Neural crest cell (in vitro differentiated cells): Measurements from ENCODE around the gene CNTN4. TPM values are rescaled to one million over a fixed set of nuclear protein-coding genes. Genes with fewer than 3 reads are reported as not detected.

Experiments
- DNase-seq: peaks from one replicate; pipeline ENCODE4 v3.0.0; 2021; ENCODE audit warnings: low read depth, mixed read lengths, low spot score
- H3K27ac Mint-ChIP-seq: one replicate; pipeline ENCODE4 v1.8.0; 2021; ENCODE audit warnings: mild to moderate bottlenecking, mixed read lengths; ENCODE audit not compliant: unreplicated experiment
- H3K27me3 Mint-ChIP-seq: 2 replicates; pipeline ENCODE4 v1.8.0; 2021; ENCODE audit warnings: low read depth, mild to moderate bottlenecking, mixed read lengths
- H3K36me3 Mint-ChIP-seq: 2 replicates; pipeline ENCODE4 v1.8.0; 2021; ENCODE audit warnings: low read depth, mild to moderate bottlenecking, mixed read lengths
- H3K4me1 Mint-ChIP-seq: 2 replicates; pipeline ENCODE4 v1.8.0; 2021; ENCODE audit warnings: mixed read lengths
- H3K4me3 Mint-ChIP-seq: one replicate; pipeline ENCODE4 v1.8.0; 2021; ENCODE audit warnings: mild to moderate bottlenecking, mixed read lengths
- H3K9me3 Mint-ChIP-seq: 2 replicates; pipeline ENCODE4 v1.8.0; 2021; ENCODE audit warnings: mixed read lengths
- total RNA-seq: library from RNA; stranded (reverse); gene quantifications from 2 replicates; pipeline ENCODE4 v1.2.1, GENCODE V29; 2021
- TF ChIP-seq, protein P1 (sequence below): fragments of 200-600 bp; sonication (generic); conservative IDR thresholded peaks from 2 replicates; pipeline ENCODE4 v1.5.0; 2021; ENCODE audit warnings: antibody characterized with exemption, mild to moderate bottlenecking

CNTN4 gene
- total RNA-seq, 1 donor from 2014 or later: 2.9 TPM

- no peaks in the 10 kb centered on the region for H3K9me3 Mint-ChIP-seq
- DNase-seq: no peak
- H3K36me3 Mint-ChIP-seq: no peaks in the 10 kb centered on the region
- H3K27me3 Mint-ChIP-seq: no peaks in the 10 kb centered on the region
- H3K4me3 Mint-ChIP-seq: no peak overlapping the region
- H3K27ac Mint-ChIP-seq: no peak overlapping the region
- peaks cover 13% of the 10 kb centered on the region for H3K4me1 Mint-ChIP-seq
- TF ChIP-seq, protein P1, sequence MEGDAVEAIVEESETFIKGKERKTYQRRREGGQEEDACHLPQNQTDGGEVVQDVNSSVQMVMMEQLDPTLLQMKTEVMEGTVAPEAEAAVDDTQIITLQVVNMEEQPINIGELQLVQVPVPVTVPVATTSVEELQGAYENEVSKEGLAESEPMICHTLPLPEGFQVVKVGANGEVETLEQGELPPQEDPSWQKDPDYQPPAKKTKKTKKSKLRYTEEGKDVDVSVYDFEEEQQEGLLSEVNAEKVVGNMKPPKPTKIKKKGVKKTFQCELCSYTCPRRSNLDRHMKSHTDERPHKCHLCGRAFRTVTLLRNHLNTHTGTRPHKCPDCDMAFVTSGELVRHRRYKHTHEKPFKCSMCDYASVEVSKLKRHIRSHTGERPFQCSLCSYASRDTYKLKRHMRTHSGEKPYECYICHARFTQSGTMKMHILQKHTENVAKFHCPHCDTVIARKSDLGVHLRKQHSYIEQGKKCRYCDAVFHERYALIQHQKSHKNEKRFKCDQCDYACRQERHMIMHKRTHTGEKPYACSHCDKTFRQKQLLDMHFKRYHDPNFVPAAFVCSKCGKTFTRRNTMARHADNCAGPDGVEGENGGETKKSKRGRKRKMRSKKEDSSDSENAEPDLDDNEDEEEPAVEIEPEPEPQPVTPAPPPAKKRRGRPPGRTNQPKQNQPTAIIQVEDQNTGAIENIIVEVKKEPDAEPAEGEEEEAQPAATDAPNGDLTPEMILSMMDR: no peak
Observed at GRCh38 chr3:2153053-2153452, 54.4 kb downstream of the CNTN4 start.

GRCh38 chr3:2153547-2153946, 54.9 kb downstream of the CNTN4 start:
- DNase-seq: no peak
- Mint-ChIP-seq H3K4me1 (peaks cover 13% of the 10 kb centered on the region), H3K27ac (no peak overlapping the region), H3K4me3 (no peak overlapping the region), H3K36me3 (no peaks in the 10 kb centered on the region), H3K9me3 (no peaks in the 10 kb centered on the region), H3K27me3 (no peaks in the 10 kb centered on the region)
- TF ChIP-seq, protein P1: no peak

DNA sequence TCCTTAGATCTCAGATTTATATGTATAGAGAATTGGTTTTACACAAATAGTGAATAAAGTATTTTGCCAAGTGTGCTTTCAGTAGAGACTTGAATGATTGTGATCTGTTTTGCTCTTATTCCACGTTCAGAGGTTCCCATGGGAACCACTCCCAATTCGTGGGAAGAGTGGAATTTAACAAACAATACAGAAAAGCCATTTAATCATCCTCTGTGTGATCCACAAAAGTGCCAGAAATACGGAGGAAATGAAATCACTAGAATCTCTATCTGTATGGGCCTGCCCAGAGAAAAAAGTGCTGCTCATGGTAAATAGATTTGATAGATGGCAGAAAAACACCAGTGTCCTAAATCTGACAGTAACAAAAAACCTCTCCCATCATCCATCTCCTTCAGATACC, 56.0 kb downstream of the CNTN4 start:
- Mint-ChIP-seq H3K27me3 (no peaks in the 10 kb centered on the region), H3K9me3 (no peaks in the 10 kb centered on the region), H3K36me3 (no peaks in the 10 kb centered on the region), H3K27ac (no peak overlapping the region), H3K4me1 (peaks cover 13% of the 10 kb centered on the region), H3K4me3 (no peak overlapping the region)
- TF ChIP-seq, protein P1: no peak
- no peak for DNase-seq

DNA sequence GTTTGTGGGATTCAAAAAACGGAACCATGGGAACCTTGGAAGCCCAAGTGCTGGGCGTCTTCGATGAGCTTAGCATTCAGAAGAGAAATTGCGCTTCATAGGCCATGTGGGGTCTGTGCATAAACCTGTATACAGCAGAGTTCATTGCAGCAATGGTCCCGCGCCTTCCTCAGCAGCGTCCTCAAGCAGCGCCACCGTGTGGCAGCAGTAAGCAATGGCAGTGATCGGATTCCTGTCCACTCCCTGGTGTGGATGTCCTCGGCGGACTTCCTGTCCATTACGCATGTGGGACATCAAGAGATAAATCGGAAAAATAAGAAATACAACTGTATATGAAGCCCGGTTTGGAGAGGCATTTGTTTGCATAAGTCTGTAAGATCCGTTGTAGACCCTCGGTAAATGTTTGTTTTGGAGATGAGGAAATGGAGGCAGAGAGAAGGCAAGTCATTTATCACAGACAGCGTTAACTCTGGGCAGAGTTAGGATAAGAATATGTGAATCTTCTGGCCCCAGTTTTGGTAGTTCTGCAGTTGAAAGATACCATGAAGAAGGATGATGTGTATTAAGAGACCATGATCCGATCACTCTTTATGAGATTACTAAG, 57.7 kb downstream of the CNTN4 start:
- TF ChIP-seq, protein P1: peak; percentile 78
- no peaks in the 10 kb centered on the region for H3K36me3 Mint-ChIP-seq
- H3K27ac Mint-ChIP-seq: no peak overlapping the region
- peaks cover 13% of the 10 kb centered on the region for H3K4me1 Mint-ChIP-seq
- H3K9me3 Mint-ChIP-seq: no peaks in the 10 kb centered on the region
- H3K27me3 Mint-ChIP-seq: no peaks in the 10 kb centered on the region
- peak; percentile 60 for DNase-seq
- peak overlapping the region; percentile 24 for H3K4me3 Mint-ChIP-seq

GRCh38 chr3:2158828-2159227, 60.2 kb downstream of the CNTN4 start:
- Mint-ChIP-seq H3K4me3 (no peak overlapping the region), H3K36me3 (no peaks in the 10 kb centered on the region), H3K27ac (no peak overlapping the region), H3K4me1 (peaks cover 13% of the 10 kb centered on the region), H3K9me3 (no peaks in the 10 kb centered on the region), H3K27me3 (no peaks in the 10 kb centered on the region)
- DNase-seq: no peak
- TF ChIP-seq, protein P1: no peak
